GM12878 (cell line): ENCODE measurements around the gene ITFG1. TPM values are rescaled to one million over a fixed set of nuclear protein-coding genes. Genes with fewer than 3 reads are reported as not detected.
A peak's percentile ranks its signal among the peaks of the same experiment; 100 is the strongest.

Experiments used
- ATF2 ChIP-seq: IDR thresholded peaks from 2 replicates; pipeline ENCODE4 v1.6.1; 2012; ENCODE audit warnings: low read length, inconsistent platforms
- BACH1 ChIP-seq: fragments of 450-650 bp; IDR thresholded peaks from 2 replicates; pipeline ENCODE4 v1.6.1; 2017; ENCODE audit warnings: mild to moderate bottlenecking, borderline replicate concordance
- CBX5 ChIP-seq: sonication (generic); IDR thresholded peaks from 2 replicates; pipeline ENCODE4 v1.6.1; 2016; ENCODE audit warnings: low read depth, moderate library complexity, mild to moderate bottlenecking, inconsistent platforms
- E2F8 ChIP-seq: fragments of 450-650 bp; IDR thresholded peaks from 2 replicates; pipeline ENCODE4 v1.6.1; 2018; ENCODE audit warnings: mild to moderate bottlenecking, low read depth, moderate library complexity; ENCODE audit not compliant: partially characterized antibody
- EP300 ChIP-seq, 2 experiments: fragments of 150-350 bp in 1 of 2; IDR thresholded peaks; 2 replicates each; pipeline ENCODE4 v1.6.1; 2011 to 2012; ENCODE audit warnings: low read depth in 2 of 2, low read length in 2 of 2, borderline replicate concordance in 1 of 2, improper control_type of control experiment in 1 of 2, inconsistent platforms in 1 of 2; ENCODE audit not compliant: control insufficient read depth in 1 of 2
- LARP7 ChIP-seq: fragments of 450-650 bp; IDR thresholded peaks from 2 replicates; pipeline ENCODE4 v1.6.1; 2017; ENCODE audit warnings: mild to moderate bottlenecking
- MEF2B ChIP-seq: fragments of 450-650 bp; IDR thresholded peaks from 2 replicates; pipeline ENCODE4 v1.6.1; 2018; ENCODE audit warnings: mild to moderate bottlenecking, moderate library complexity; ENCODE audit not compliant: partially characterized antibody, poor library complexity, severe bottlenecking
- MLLT1 ChIP-seq: fragments of 450-650 bp; IDR thresholded peaks from 2 replicates; pipeline ENCODE4 v1.6.1; 2016; ENCODE audit warnings: mild to moderate bottlenecking
- MTA2 ChIP-seq: fragments of 450-650 bp; IDR thresholded peaks from 2 replicates; pipeline ENCODE4 v1.6.1; 2016; ENCODE audit warnings: low read depth, mild to moderate bottlenecking, moderate library complexity
- NFIC ChIP-seq: IDR thresholded peaks from 2 replicates; pipeline ENCODE4 v1.6.1; 2012; ENCODE audit warnings: low read depth, mild to moderate bottlenecking, inconsistent platforms, low read length, moderate library complexity
- NR2F1 ChIP-seq: fragments of 450-650 bp; conservative IDR thresholded peaks from 2 replicates; pipeline ENCODE4 v1.6.1; 2017; ENCODE audit warnings: mild to moderate bottlenecking
- STAT1 ChIP-seq: fragments of 450-650 bp; conservative IDR thresholded peaks from 2 replicates; pipeline ENCODE4 v1.6.1; 2014; ENCODE audit warnings: antibody characterized with exemption, mild to moderate bottlenecking
- TAF1 ChIP-seq: IDR thresholded peaks from 2 replicates; pipeline ENCODE4 v1.6.1; 2011; ENCODE audit warnings: mild to moderate bottlenecking, low read depth, low read length, borderline replicate concordance
- YBX1 ChIP-seq: fragments of 450-650 bp; IDR thresholded peaks from 2 replicates; pipeline ENCODE4 v1.6.1; 2016; ENCODE audit warnings: antibody characterized with exemption
- ZNF592 ChIP-seq: fragments of 450-650 bp; IDR thresholded peaks from 2 replicates; pipeline ENCODE4 v1.6.1; 2017; ENCODE audit warnings: mild to moderate bottlenecking, moderate library complexity
- ZZZ3 ChIP-seq: IDR thresholded peaks from 2 replicates; pipeline ENCODE4 v1.6.1; 2011; ENCODE audit warnings: low read depth; ENCODE audit not compliant: control insufficient read depth, insufficient read length
- polyA plus RNA-seq, 11 experiments: library from polyadenylated mRNA; depleted of rRNA in 4 of 11; unstranded in 6 of 11; stranded (reverse) in 5 of 11; fragments of >200 nt; fragmentation: Nextera tagmentation in 4 of 11; fragmentation: Illumina TruSeq in 1 of 11; extraction: Ambion mirVana in 4 of 11; extraction: Trizol in 1 of 11; gene quantifications; 1 replicate in 1 of 11; 2 replicates in 10 of 11; pipeline versions ENCODE4 v1.2.1 to v1.2.3, GENCODE V29; 2011 to 2016; ENCODE audit warnings: inconsistent platforms in 2 of 11, missing spikeins in 2 of 11, low read depth in 1 of 11
- total RNA-seq, 4 experiments: library from RNA; depleted of rRNA in 3 of 4; stranded (reverse); fragments of >200 nt in 3 of 4; fragmentation: Illumina TruSeq in 1 of 4; extraction: Trizol in 1 of 4; gene quantifications; 2 replicates each; pipeline versions ENCODE4 v1.2.1 to v1.2.3, GENCODE V29; 2013 to 2021

ITFG1 gene
- total and polyA plus RNA-seq, 10 of the 15 experiments (the other 5 are each of a cell fraction or from before 2014, with no cell fraction given), result 9.3 to 56.3 (median 28.6) TPM

- no peak for TF ChIP-seq E2F8
- peak; percentile 20; the same call in 1 of the 2 replicates for TF ChIP-seq TAF1
- peak; percentile 63 for TF ChIP-seq MLLT1
- no peak for TF ChIP-seq LARP7
- TF ChIP-seq CBX5, result no peak
- TF ChIP-seq NFIC, result no peak
- no peak for TF ChIP-seq MEF2B
- TF ChIP-seq STAT1, result no peak
- TF ChIP-seq ZZZ3, result no peak
- peak; percentile 66; the same call in 1 of the 2 replicates for TF ChIP-seq ZNF592
- TF ChIP-seq ATF2, result 0 out of 2 replicates have a peak, but pooled peaks have one; percentile 8
- TF ChIP-seq BACH1, result no peak
- TF ChIP-seq MTA2, result no peak; the same call in 1 of the 2 replicates
- no peak for TF ChIP-seq YBX1
- no peak for TF ChIP-seq EP300 (IDR thresholded peaks at IDR 0.05; ENCODE audit: borderline replicate concordance in 1 of 2, control insufficient read depth in 1 of 2, low read depth in 2 of 2, low read length in 2 of 2)
- no peak for TF ChIP-seq NR2F1
Measured at GRCh38 chr16:47141773-47142485, 318.9 kb downstream of the ITFG1 start (continued).
